Thyroid gland (tissue), 4 donors: Measurements from ENCODE around the gene GDF11.

ENCODE experiments used
- POLR2A ChIP-seq, 2 donors: fragments of 450-650 bp; IDR thresholded peaks; one replicate each; pipeline ENCODE4 v1.6.1; 2017; ENCODE audit warnings: antibody characterized with exemption in 2 of 2, mild to moderate bottlenecking in 2 of 2, moderate library complexity in 1 of 2
- TF ChIP-seq, protein P1 (sequence below), 6 experiments: fragments of 200-600 bp in 3 of 6; fragments of 450-650 bp in 3 of 6; sonication (generic) in 3 of 6; IDR thresholded peaks; one replicate each; pipeline ENCODE4 v1.5.1; 2016 to 2019; ENCODE audit warnings: antibody characterized with exemption in 6 of 6, mild to moderate bottlenecking in 2 of 6, inconsistent platforms in 1 of 6, moderate library complexity in 1 of 6

DNA sequence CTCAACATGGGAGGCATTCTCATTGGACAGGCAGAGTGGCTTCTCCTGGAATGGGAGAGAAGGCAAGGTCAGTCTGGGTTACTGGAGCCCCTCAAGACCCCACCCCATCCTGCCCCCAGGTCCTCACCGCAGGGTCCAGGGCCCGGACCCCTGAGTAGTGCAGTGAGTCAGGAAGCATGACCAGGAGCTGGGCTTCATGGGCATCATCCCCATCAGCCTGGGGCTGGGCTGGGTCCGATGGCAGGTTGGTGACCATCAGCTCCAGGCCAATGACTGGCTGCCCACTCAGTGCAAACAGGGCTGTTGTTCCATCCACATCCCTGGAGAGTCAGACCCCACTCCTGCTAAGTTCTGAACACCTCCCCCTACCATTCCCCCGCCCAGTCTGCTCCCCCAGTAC, 48.3 kb upstream of the GDF11 start:
- TF ChIP-seq, protein P1, sequence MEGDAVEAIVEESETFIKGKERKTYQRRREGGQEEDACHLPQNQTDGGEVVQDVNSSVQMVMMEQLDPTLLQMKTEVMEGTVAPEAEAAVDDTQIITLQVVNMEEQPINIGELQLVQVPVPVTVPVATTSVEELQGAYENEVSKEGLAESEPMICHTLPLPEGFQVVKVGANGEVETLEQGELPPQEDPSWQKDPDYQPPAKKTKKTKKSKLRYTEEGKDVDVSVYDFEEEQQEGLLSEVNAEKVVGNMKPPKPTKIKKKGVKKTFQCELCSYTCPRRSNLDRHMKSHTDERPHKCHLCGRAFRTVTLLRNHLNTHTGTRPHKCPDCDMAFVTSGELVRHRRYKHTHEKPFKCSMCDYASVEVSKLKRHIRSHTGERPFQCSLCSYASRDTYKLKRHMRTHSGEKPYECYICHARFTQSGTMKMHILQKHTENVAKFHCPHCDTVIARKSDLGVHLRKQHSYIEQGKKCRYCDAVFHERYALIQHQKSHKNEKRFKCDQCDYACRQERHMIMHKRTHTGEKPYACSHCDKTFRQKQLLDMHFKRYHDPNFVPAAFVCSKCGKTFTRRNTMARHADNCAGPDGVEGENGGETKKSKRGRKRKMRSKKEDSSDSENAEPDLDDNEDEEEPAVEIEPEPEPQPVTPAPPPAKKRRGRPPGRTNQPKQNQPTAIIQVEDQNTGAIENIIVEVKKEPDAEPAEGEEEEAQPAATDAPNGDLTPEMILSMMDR (IDR thresholded peaks at IDR 0.05): no peak
- TF ChIP-seq POLR2A (IDR thresholded peaks at IDR 0.05): no peak
